Measurements from ENCODE around the gene ADRM1.

DNA sequence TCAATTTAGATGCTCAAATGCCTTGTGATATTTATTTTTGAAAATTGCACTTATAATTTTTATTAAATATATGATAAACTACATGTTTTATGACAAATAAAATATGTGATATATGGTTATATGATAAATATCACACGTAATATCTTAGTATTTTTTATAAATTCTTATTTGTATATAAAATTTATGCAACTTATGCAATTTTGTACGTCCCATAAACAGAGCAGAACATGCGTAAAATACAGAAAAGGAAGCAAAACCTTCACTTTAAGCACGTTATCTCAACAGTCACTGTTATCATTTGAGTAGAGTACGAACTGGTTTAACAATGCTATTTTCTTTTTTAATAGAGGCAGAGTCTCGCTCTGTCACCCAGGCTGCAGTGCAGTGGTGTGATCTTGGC, 15.7 kb upstream of the ADRM1 start:
- TF ChIP-seq POLR2A (IDR thresholded peaks at IDR 0.05): no peak
- TF ChIP-seq CTCF (IDR thresholded peaks at IDR 0.05): no peak

Data from adrenal gland (tissue), 5 donors.